HepG2 (cell line): ENCODE data around the gene PNO1. TPM values are rescaled to one million over a fixed set of nuclear protein-coding genes. Genes with fewer than 3 reads are reported as not detected.

Source experiments
- TFDP2 ChIP-seq: sonication (generic); formaldehyde crosslinking; IDR thresholded peaks from 2 replicates; pipeline ENCODE4 v1.4.0; 2020; ENCODE audit warnings: missing genetic modification reagents
- ZNF18 ChIP-seq: sonication (generic); formaldehyde crosslinking; IDR thresholded peaks from 2 replicates; pipeline ENCODE4 v1.8.0; 2022; ENCODE audit warnings: mild to moderate bottlenecking, missing genetic modification reagents; ENCODE audit not compliant: insufficient replicate concordance
- ZNF280D ChIP-seq: sonication (generic); formaldehyde crosslinking; IDR thresholded peaks from 2 replicates; pipeline ENCODE4 v1.5.1; 2020; ENCODE audit warnings: mild to moderate bottlenecking, missing genetic modification reagents
- ZNF318 ChIP-seq: sonication (generic); formaldehyde crosslinking; IDR thresholded peaks from 2 replicates; pipeline ENCODE4 v1.4.0; 2020; ENCODE audit warnings: mild to moderate bottlenecking, missing genetic modification reagents
- polyA plus RNA-seq, 8 experiments: library from polyadenylated mRNA; depleted of rRNA in 3 of 8; stranded (reverse) in 7 of 8; unstranded in 1 of 8; fragments of >200 nt; fragmentation: Illumina TruSeq in 4 of 8; extraction: Trizol in 4 of 8; gene quantifications; 2 replicates each; pipeline versions ENCODE4 v1.2.1 to v1.2.3, GENCODE V29; 2011 to 2016; ENCODE audit warnings: low read depth in 4 of 8, missing spikeins in 1 of 8, mixed read lengths in 1 of 8; ENCODE audit not compliant: insufficient read depth in 1 of 8
- total RNA-seq, 5 experiments: library from RNA; depleted of rRNA; stranded (reverse); fragments of >200 nt; fragmentation: Illumina TruSeq; extraction: Trizol; gene quantifications; 2 replicates each; pipeline ENCODE4 v1.2.3, GENCODE V29; 2016; ENCODE audit warnings: low read depth in 1 of 5

Gene PNO1
- total and polyA plus RNA-seq, 2 of the 13 experiments (the other 11 are each of a cell fraction or from before 2014, with no cell fraction given): 12.8 to 48.5 TPM

GRCh38 chr2:68163641-68164040, 6.0 kb downstream of the PNO1 start (continued):
- TF ChIP-seq TFDP2 (CRISPR knock-in tag) (no peak), ZNF18 (CRISPR knock-in tag) (no peak), ZNF318 (no peak), ZNF280D (no peak)
